VCaP (cell line): ENCODE results near the gene ANKFN1.

ENCODE experiments used
- H3K27ac ChIP-seq: fragments of 450-650 bp; 2 replicates; pipeline ENCODE4 v1.5.1; 2017
- TF ChIP-seq, protein P1 (sequence below): fragments of 450-650 bp; conservative IDR thresholded peaks from 2 replicates; pipeline ENCODE4 v1.5.1; 2017; ENCODE audit warnings: mild to moderate bottlenecking, moderate library complexity

ANKFN1 gene

DNA sequence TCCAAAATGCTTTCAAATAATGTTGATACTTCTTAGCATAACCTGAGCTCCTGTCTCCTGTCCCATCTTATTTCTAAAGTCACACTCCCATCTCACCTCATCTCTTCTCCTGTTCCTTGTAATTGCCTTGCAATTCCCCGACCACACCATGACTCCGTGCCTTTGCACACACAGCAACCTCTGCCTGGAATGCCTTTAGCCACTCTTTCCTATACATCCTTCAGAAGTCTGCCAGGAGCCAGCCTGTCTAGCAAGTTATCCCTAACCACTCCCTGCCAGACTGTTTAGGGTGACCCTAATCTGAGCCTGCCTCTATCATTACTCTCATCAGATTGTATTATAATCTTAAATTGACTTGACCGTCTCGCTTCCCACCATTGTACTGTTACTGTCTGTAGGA, 272.2 kb downstream of the ANKFN1 start:
- TF ChIP-seq, protein P1, sequence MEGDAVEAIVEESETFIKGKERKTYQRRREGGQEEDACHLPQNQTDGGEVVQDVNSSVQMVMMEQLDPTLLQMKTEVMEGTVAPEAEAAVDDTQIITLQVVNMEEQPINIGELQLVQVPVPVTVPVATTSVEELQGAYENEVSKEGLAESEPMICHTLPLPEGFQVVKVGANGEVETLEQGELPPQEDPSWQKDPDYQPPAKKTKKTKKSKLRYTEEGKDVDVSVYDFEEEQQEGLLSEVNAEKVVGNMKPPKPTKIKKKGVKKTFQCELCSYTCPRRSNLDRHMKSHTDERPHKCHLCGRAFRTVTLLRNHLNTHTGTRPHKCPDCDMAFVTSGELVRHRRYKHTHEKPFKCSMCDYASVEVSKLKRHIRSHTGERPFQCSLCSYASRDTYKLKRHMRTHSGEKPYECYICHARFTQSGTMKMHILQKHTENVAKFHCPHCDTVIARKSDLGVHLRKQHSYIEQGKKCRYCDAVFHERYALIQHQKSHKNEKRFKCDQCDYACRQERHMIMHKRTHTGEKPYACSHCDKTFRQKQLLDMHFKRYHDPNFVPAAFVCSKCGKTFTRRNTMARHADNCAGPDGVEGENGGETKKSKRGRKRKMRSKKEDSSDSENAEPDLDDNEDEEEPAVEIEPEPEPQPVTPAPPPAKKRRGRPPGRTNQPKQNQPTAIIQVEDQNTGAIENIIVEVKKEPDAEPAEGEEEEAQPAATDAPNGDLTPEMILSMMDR, result no peak
- H3K27ac ChIP-seq, result no peak overlapping the region

DNA sequence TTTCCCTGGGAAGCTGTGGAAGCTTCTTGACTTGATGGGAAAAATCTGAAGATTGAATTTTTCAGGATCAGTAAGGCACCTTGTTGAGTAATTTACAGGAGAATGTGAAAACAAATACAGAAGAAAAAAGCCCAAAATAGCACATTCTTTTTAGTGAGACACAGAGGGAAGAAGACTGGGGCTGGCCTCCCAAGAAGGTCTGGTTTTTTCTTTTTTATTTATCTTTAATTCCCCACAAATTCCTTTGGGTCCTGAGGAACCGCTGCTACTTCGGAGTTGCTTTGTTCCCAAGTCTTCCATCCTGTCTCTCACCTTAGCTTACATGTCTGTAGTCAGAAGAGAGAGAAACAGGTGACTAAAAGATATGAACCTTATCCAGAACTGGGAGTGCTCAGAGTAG, 273.6 kb downstream of the ANKFN1 start:
- TF ChIP-seq, protein P1, result no peak
- H3K27ac ChIP-seq, result no peak overlapping the region

DNA sequence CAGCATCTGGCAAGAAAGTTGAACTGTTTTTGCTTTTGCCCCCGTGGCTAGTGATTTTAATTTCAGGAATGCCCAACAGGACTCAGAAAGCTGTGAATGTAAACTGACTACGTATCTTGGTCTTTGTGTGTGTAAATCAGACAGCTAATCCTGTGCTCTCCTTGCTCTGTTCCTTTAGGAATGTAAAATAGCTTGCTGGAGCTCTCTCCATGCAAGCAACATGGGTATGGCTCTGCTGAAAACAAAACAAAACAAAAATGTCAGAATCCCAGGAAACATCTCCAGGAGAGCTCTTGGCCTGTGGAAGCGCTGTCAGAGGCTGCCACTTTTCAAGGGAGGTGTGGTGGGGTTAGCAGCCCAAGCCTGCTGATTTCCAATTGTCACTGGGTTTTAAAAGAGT, 278.5 kb downstream of the ANKFN1 start:
- no peak overlapping the region for H3K27ac ChIP-seq
- TF ChIP-seq, protein P1, result no peak

DNA sequence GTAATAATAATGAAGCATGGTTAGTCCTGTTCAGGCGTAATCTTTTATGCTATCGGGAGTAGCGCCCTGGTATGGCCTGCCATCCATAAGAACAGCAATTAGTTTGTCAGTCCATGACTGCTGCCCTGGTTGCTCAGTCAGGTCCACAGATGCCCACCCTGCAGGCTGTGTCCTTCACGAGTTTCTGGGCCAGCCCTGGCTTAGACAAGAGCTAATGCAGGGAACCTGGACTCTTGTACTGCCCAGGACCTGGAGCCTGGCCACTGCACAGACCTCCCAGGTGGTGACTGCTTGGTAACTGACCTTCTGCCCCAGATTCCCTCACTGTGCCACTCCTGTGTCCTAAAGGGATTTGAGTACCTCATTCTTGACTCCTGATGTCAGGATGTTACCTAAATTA, 279.2 kb downstream of the ANKFN1 start:
- no peak overlapping the region for H3K27ac ChIP-seq
- TF ChIP-seq, protein P1, result no peak

DNA sequence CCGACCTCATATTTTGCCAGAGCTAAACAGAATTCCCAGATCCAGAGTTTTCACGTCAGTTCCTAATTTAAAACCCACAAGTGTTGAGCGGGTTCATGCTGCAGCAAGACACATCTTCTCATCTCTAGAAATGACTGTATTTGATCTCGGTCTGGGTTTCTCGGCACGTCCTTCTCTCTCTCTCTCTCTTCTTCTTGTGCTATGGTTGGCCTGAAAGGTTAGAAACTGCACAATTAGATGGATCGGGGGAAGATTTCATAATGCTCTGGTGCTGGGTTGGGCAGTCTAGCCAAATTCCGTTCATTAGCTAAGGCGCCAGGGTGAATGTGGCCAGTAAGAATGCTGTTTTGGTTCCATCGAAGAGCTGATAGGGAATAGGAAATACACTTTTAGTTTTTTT, 281.3 kb downstream of the ANKFN1 start:
- TF ChIP-seq, protein P1, result no peak
- H3K27ac ChIP-seq, result no peak overlapping the region

DNA sequence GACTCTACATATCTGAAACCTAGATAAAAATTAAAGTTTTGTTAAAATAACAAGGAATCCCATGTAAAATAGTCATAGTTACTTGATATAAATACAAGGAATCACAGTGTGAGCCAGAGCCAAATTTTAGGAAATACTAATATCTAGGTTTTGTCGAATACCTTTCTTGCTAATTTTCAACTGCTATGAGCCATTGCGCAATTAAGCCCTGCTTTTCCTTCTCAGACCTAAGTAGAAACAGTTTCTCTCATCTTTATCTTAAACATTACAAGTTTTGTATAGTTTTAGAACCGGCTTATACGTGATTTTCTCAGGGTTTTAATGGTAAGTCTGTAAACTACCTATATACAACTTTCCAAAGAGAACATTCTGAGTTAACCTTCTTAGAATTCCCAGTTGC, 282.9 kb downstream of the ANKFN1 start:
- TF ChIP-seq, protein P1, result no peak
- no peak overlapping the region for H3K27ac ChIP-seq

DNA sequence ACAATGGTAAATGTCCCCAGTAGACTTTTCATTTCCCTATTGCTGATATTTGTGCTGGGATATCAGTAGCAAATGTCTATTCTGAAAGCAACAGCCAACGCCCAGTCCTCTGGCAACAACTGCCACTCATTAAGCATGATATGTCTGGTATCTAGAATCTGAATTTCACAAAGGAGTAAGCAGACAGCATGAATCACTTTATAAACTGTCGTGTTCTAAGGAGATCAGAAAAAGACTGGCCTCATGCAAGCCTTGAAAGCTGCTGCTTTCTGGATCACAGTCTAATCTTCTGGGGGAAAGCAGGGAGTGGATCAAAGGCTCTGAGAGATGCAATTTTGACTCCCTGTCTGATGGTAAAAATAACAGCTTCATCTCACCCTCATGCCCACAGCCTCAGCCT, 287.1 kb downstream of the ANKFN1 start:
- no peak overlapping the region for H3K27ac ChIP-seq
- TF ChIP-seq, protein P1, result no peak

DNA sequence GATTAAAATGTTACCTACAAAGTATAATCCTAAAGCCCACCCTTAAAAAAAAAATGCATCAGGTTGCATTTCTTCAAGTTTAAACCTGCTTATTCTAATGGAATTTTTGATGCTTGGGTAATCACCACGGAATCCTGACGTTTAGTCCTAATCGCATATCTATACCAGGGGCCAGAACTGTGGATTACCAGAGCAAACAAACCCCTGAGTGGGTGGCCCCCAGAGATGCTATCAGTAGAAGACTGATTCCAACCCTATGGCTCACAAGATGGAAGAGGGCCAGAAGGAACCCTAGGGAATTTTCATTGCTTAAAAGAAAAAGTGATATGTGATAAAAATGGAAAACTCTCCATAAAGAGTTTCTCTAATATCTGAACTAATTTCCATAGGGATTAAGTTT, 288.0 kb downstream of the ANKFN1 start:
- TF ChIP-seq, protein P1, result no peak
- no peak overlapping the region for H3K27ac ChIP-seq
